Measurements from ENCODE around the gene MEG3. TPM values are rescaled to one million over a fixed set of nuclear protein-coding genes. Genes with fewer than 3 reads are reported as not detected.

Gene MEG3
- total and polyA plus RNA-seq, 2 donors (not counting 3 experiments of a cell fraction or from before 2014, with no cell fraction given) = 378 to 508 TPM

DNA sequence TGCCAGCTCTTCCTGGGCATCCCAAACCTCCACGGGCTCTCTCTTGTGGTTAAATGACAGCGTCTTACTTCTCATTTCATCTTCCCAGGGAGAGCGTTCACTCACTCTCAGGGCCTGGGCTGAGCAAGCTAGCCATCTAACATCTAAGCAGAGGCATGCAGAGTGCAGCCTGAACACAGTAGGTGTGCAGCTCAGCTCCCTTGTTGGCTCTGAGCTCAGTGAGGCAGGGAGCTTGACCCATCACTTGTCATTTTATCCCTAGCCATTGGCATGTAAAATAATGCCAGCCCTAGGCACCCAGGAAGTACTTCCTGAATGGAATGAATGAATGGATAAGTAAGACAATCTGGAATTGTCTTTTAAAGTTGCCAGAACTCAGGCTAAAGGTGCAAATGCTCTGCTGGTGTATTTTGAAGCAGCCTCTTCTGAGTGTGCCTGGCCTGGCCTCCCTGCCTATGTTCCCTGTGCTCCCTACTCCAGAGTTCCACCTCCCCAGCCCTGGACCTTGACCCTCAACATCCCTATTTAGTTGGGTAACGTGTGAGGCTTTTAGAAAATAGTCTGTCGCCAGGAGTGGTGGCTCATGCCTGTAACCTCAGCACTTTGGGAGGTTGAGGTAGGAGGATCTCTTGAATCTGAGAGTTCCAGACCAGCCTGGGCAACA lies 9.5 kb upstream of the MEG3 start:
- Histone ChIP-seq H3K4me1 (ENCODE audit: control insufficient read depth, extremely low read depth, insufficient read depth, low read length) (peaks cover 9% of the 10 kb centered on the region), H4K20me1 (replicated peaks; ENCODE audit: control insufficient read depth, extremely low read depth, insufficient read depth, low read length) (no peaks in the 10 kb centered on the region), H2AFZ (ENCODE audit: low read depth, low read length) (peak overlapping the region; percentile 30), H3K4me2 (ENCODE audit: insufficient read depth, low read length) (no peak overlapping the region), H3K36me3 (ENCODE audit: control insufficient read depth in 2 of 2, extremely low read depth in 1 of 2, insufficient read depth in 2 of 2, low read length in 2 of 2) (no peaks in the 10 kb centered on the region), H3K9me1 (replicated peaks; ENCODE audit: control insufficient read depth, extremely low read depth, insufficient read depth, low read length) (no peaks in the 10 kb centered on the region), H3K9me3 (replicated peaks; ENCODE audit: control insufficient read depth, insufficient read depth, low read length) (no peaks in the 10 kb centered on the region), H3K4me3 (replicated peaks in 1 of 3; ENCODE audit: insufficient read depth in 1 of 3, low read depth in 1 of 3, low read length in 3 of 3) (no peak overlapping the region), H3K9ac (replicated peaks; ENCODE audit: extremely low read depth, insufficient read depth, low read length) (no peak overlapping the region), H3K79me2 (ENCODE audit: control insufficient read depth, insufficient read depth, low read length) (no peaks in the 10 kb centered on the region), H3K27me3 (ENCODE audit: control insufficient read depth in 2 of 2, insufficient read depth in 2 of 2, low read length in 2 of 2) (no peaks in the 10 kb centered on the region), H3K27ac (ENCODE audit: insufficient read depth, low read depth, low read length) (no peak overlapping the region)
- FAIRE-seq (no peak), DNase-seq (ENCODE audit: low read depth, low spot score) (no peak)
- TF ChIP-seq EZH2 (IDR thresholded peaks at IDR 0.05; ENCODE audit: borderline replicate concordance, low read depth, low read length, severe bottlenecking) (no peak), JUN (IDR thresholded peaks at IDR 0.05; ENCODE audit: borderline replicate concordance, insufficient read depth, insufficient read length, low read depth) (no peak), POLR2AphosphoS5 (IDR thresholded peaks at IDR 0.05; ENCODE audit: insufficient read depth, low read depth, low read length) (no peak), POLR2A (IDR thresholded peaks at IDR 0.05; ENCODE audit: low read depth, low read length) (no peak), MYC (IDR thresholded peaks at IDR 0.05; ENCODE audit: low read depth, low read length) (no peak), FOS (IDR thresholded peaks at IDR 0.05; ENCODE audit: borderline replicate concordance, insufficient read depth, low read length) (no peak), GATA2 (IDR thresholded peaks at IDR 0.05; ENCODE audit: insufficient read depth, insufficient read length, low read depth, low read length) (no peak)
- TF ChIP-seq, protein P1, sequence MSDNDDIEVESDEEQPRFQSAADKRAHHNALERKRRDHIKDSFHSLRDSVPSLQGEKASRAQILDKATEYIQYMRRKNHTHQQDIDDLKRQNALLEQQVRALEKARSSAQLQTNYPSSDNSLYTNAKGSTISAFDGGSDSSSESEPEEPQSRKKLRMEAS (IDR thresholded peaks at IDR 0.05; ENCODE audit: insufficient read depth, insufficient read length) = no peak
- TF ChIP-seq, protein P2, sequence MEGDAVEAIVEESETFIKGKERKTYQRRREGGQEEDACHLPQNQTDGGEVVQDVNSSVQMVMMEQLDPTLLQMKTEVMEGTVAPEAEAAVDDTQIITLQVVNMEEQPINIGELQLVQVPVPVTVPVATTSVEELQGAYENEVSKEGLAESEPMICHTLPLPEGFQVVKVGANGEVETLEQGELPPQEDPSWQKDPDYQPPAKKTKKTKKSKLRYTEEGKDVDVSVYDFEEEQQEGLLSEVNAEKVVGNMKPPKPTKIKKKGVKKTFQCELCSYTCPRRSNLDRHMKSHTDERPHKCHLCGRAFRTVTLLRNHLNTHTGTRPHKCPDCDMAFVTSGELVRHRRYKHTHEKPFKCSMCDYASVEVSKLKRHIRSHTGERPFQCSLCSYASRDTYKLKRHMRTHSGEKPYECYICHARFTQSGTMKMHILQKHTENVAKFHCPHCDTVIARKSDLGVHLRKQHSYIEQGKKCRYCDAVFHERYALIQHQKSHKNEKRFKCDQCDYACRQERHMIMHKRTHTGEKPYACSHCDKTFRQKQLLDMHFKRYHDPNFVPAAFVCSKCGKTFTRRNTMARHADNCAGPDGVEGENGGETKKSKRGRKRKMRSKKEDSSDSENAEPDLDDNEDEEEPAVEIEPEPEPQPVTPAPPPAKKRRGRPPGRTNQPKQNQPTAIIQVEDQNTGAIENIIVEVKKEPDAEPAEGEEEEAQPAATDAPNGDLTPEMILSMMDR (IDR thresholded peaks at IDR 0.05; ENCODE audit: extremely low read depth in 1 of 2, insufficient read depth in 1 of 2, low read depth in 1 of 2, low read length in 2 of 2) = no peak
- BruUV-seq (replicated peaks) = no TSS peak
- ChIA-PET POLR2A (interaction anchor here (0.8 kb wide), 1 partner anchor 9 kb away, joined by 6 read pairs; no protein-coding TSS in a partner anchor), CTCF (interaction anchor here (0.8 to 1.6 kb wide), 4 partner anchors 8 to 171 kb away, joined by 3 to 6 read pairs (median 6); no protein-coding TSS in a partner anchor)
- intact Hi-C loops (cut with micrococcal nuclease) = loop anchor here (5.0 kb wide), 1 partner anchor 104 kb away; no protein-coding TSS in a partner anchor
- dilution Hi-C loops (cut with MboI; ENCODE audit: extremely low pct_ligation_motif_present, low sequenced_read_pairs) = no loop called here
